H1 (cell line): ENCODE data around the gene LHX2. TPM values are rescaled to one million over a fixed set of nuclear protein-coding genes. Genes with fewer than 3 reads are reported as not detected.

Source experiments
- ATF2 ChIP-seq: IDR thresholded peaks from 2 replicates; pipeline ENCODE4 v1.6.1; 2012; ENCODE audit warnings: low read length, inconsistent platforms
- BCL11A ChIP-seq, 2 experiments: IDR thresholded peaks; one replicate each; pipeline ENCODE4 v1.6.1; 2011; ENCODE audit warnings: low read depth in 2 of 2, low read length in 2 of 2, mild to moderate bottlenecking in 2 of 2
- CBX8 ChIP-seq: fragments of 300-800, 300-1000 bp; sonication (generic); IDR thresholded peaks from 2 replicates; pipeline ENCODE4 v1.7.1; 2016; ENCODE audit warnings: low read depth, low read length, borderline replicate concordance
- CHD7 ChIP-seq: fragments of 300-600 bp; sonication (generic); IDR thresholded peaks from 2 replicates; pipeline ENCODE4 v1.7.1; 2012; ENCODE audit warnings: low read length, moderate library complexity, mild to moderate bottlenecking, inconsistent platforms; ENCODE audit not compliant: insufficient replicate concordance
- CREB1 ChIP-seq: IDR thresholded peaks from 2 replicates; pipeline ENCODE4 v1.6.1; 2012; ENCODE audit warnings: inconsistent platforms
- E2F6 ChIP-seq: IDR thresholded peaks from 2 replicates; pipeline ENCODE4 v1.6.1; 2012; ENCODE audit warnings: inconsistent platforms
- FOSL1 ChIP-seq: IDR thresholded peaks from 2 replicates; pipeline ENCODE4 v1.6.1; 2011; ENCODE audit warnings: mild to moderate bottlenecking, low read depth, low read length, moderate library complexity; ENCODE audit not compliant: insufficient read depth
- JUN ChIP-seq: IDR thresholded peaks from 2 replicates; pipeline ENCODE4 v1.6.1; 2011; ENCODE audit warnings: low read depth, mild to moderate bottlenecking, improper control_type of control experiment, low read length
- KDM1A ChIP-seq: fragments of 200-600, 300-600 bp; sonication (generic); IDR thresholded peaks from 2 replicates; pipeline ENCODE4 v1.7.1; 2016; ENCODE audit warnings: mild to moderate bottlenecking, low read length, borderline replicate concordance
- KDM5A ChIP-seq: fragments of 200-600 bp; IDR thresholded peaks from 2 replicates; pipeline ENCODE4 v1.7.1; 2012; ENCODE audit warnings: mild to moderate bottlenecking, low read length, inconsistent platforms, mixed read lengths
- polyA plus RNA-seq, 7 experiments: library from polyadenylated mRNA; depleted of rRNA in 3 of 7; stranded (reverse) in 5 of 7; unstranded in 2 of 7; fragments of >200 nt in 5 of 7; fragments of 200-250 nt in 2 of 7; gene quantifications; 1 replicate in 5 of 7; 2 replicates in 1 of 7; 4 replicates in 1 of 7; pipeline versions ENCODE4 v1.2.1 to v1.2.3, GENCODE V29; 2011 to 2013; ENCODE audit warnings: missing spikeins in 2 of 7, mixed read lengths in 2 of 7
- total RNA-seq: library from RNA; stranded (reverse); fragmentation: NEBNext Ultra II Directional; extraction: Animal tissue kit (Norgen Biotek cat#: 25700); gene quantifications from 2 replicates; pipeline ENCODE4 v1.2.1, GENCODE V29; 2021

LHX2 gene
- total and polyA plus RNA-seq, 2 of the 8 experiments (the other 6 are each of a cell fraction or from before 2014, with no cell fraction given), result 0.11 to 0.86 TPM

GRCh38 chr9:124075761-124076160 is 64.2 kb downstream of the LHX2 start (continued):
- no peak for TF ChIP-seq CHD7
- no peak for TF ChIP-seq E2F6
- TF ChIP-seq FOSL1, result no peak
- TF ChIP-seq KDM5A, result no peak
- no peak for TF ChIP-seq KDM1A
- no peak for TF ChIP-seq CREB1
- no peak for TF ChIP-seq CBX8
- TF ChIP-seq JUN, result no peak
- no peak for TF ChIP-seq ATF2
- no peak for TF ChIP-seq BCL11A (IDR thresholded peaks at IDR 0.05; ENCODE audit: low read depth in 2 of 2, low read length in 2 of 2)
